GM12878 (cell line): ENCODE data around the gene CHRM4. TPM values are rescaled to one million over a fixed set of nuclear protein-coding genes. Genes with fewer than 3 reads are reported as not detected.

Experiments used
- ATAC-seq: fragments of 200-7000 bp; cut with Tn5 transposase; 3 replicates; pipeline ENCODE4 v1.9.1; 2020; ENCODE audit warnings: mild to moderate bottlenecking, moderate library complexity
- BruUV-seq: library from RNA; stranded (reverse); fragments of 400-500 nt; replicated peaks from 2 replicates; lab custom pipeline; 2021; lab: Mats Ljungman, UMichigan
- CTCF ChIA-PET: fragments of 300-600 bp; sonication (Branson Sonifier 250); formaldehyde crosslinking; extraction: SDS; loops from one replicate; lab custom pipeline; 2021; ENCODE audit warnings: inconsistent platforms; lab: Yijun Ruan, JAX
- POLR2A ChIA-PET: fragments of 350-600 bp; formaldehyde crosslinking; extraction: SDS; loops from one replicate; lab custom pipeline; 2021; ENCODE audit warnings: inconsistent platforms; lab: Charles Lee
- RAD21 ChIA-PET: fragments of 300-600 bp; sonication (Branson Sonifier 250); formaldehyde crosslinking; loops from one replicate; lab custom pipeline; 2023; ENCODE audit warnings: antibody characterized with exemption; ENCODE audit not compliant: unreplicated experiment; lab: Charles Lee
- SMC1A ChIA-PET: fragments of 300-600 bp; sonication (Branson Sonifier 250); formaldehyde crosslinking; loops from one replicate; lab custom pipeline; 2023; ENCODE audit not compliant: unreplicated experiment, uncharacterized antibody; lab: Charles Lee
- DNase-seq: peaks from one replicate; pipeline ENCODE4 v3.0.0-alpha.2; 2011; ENCODE audit warnings: low read depth, low spot score
- FAIRE-seq: peaks from 3 replicates; lab custom pipeline; 2011; peaks lifted over from hg19 to GRCh38; lab: Jason Lieb, UNC
- H2AFZ ChIP-seq: 2 replicates; pipeline ENCODE4 v1.6.0; 2011; ENCODE audit warnings: low read depth, low read length, control low read depth; ENCODE audit not compliant: control insufficient read depth
- H3K27ac ChIP-seq: 2 replicates; pipeline ENCODE4 v1.5.1; 2011; ENCODE audit warnings: control low read depth; ENCODE audit not compliant: control insufficient read depth, insufficient read depth
- H3K27me3 ChIP-seq, 2 experiments: replicated peaks in 1 of 2; 2 replicates each; pipeline versions ENCODE4 v1.6.0 to v1.6.1; 2011; ENCODE audit warnings: low read length in 1 of 2; ENCODE audit not compliant: control insufficient read depth in 2 of 2, insufficient read depth in 2 of 2
- H3K36me3 ChIP-seq, 2 experiments: 2 replicates each; pipeline ENCODE4 v1.5.1; 2011; ENCODE audit warnings: low read length in 1 of 2; ENCODE audit not compliant: control insufficient read depth in 2 of 2, insufficient read depth in 2 of 2
- H3K4me1 ChIP-seq: 2 replicates; pipeline ENCODE4 v1.6.1; 2011; ENCODE audit warnings: mild to moderate bottlenecking, low read length, moderate library complexity, mixed read lengths; ENCODE audit not compliant: control insufficient read depth, insufficient read depth
- H3K4me2 ChIP-seq: 2 replicates; pipeline ENCODE4 v1.6.0; 2011; ENCODE audit warnings: control low read depth; ENCODE audit not compliant: control insufficient read depth, insufficient read depth
- H3K4me3 ChIP-seq: fragments of 200-600 bp; sonication (generic); 2 replicates; pipeline ENCODE4 v1.5.1; 2016
- H3K79me2 ChIP-seq: 2 replicates; pipeline ENCODE4 v1.6.0; 2011; ENCODE audit warnings: low read length; ENCODE audit not compliant: control insufficient read depth, insufficient read depth
- H3K9ac ChIP-seq: 2 replicates; pipeline ENCODE4 v1.8.0; 2011; ENCODE audit warnings: low read length, control low read depth, mixed read lengths; ENCODE audit not compliant: control insufficient read depth, insufficient read depth
- H3K9me3 ChIP-seq: replicated peaks from 3 replicates; pipeline ENCODE4 v1.5.1; 2011; ENCODE audit warnings: mild to moderate bottlenecking, low read length; ENCODE audit not compliant: control insufficient read depth, insufficient read depth
- H4K20me1 ChIP-seq: 2 replicates; pipeline ENCODE4 v1.6.0; 2011; ENCODE audit not compliant: control insufficient read depth, insufficient read depth
- EED ChIP-seq: sonication (generic); IDR thresholded peaks from 2 replicates; pipeline ENCODE4 v1.6.1; 2016; ENCODE audit warnings: antibody characterized with exemption, low read depth
- ETV6 ChIP-seq, 2 experiments: fragments of 450-650 bp in 1 of 2; IDR thresholded peaks in 1 of 2; conservative IDR thresholded peaks in 1 of 2; 2 replicates each; pipeline ENCODE4 v1.6.1; 2014; ENCODE audit warnings: antibody characterized with exemption in 1 of 2, borderline replicate concordance in 1 of 2, low read depth in 1 of 2, mild to moderate bottlenecking in 1 of 2, moderate library complexity in 1 of 2
- NFYA ChIP-seq: IDR thresholded peaks from 2 replicates; pipeline ENCODE4 v1.6.1; 2011; ENCODE audit warnings: low read depth, mild to moderate bottlenecking, low read length, improper control_type of control experiment, borderline replicate concordance
- NFYB ChIP-seq: IDR thresholded peaks from 2 replicates; pipeline ENCODE4 v1.6.1; 2011; ENCODE audit warnings: low read depth, mild to moderate bottlenecking, low read length, improper control_type of control experiment, moderate library complexity; ENCODE audit not compliant: insufficient read depth
- NR2F1 ChIP-seq: fragments of 450-650 bp; conservative IDR thresholded peaks from 2 replicates; pipeline ENCODE4 v1.6.1; 2017; ENCODE audit warnings: mild to moderate bottlenecking
- POLR2A ChIP-seq: IDR thresholded peaks from 2 replicates; pipeline ENCODE4 v1.6.1; 2011; ENCODE audit warnings: low read depth, mild to moderate bottlenecking, low read length
- SP1 ChIP-seq: IDR thresholded peaks from one replicate; pipeline ENCODE4 v1.6.1; 2011; ENCODE audit warnings: low read depth, low read length
- SRF ChIP-seq, 2 experiments: IDR thresholded peaks; 2 replicates each; pipeline ENCODE4 v1.6.1; 2011; ENCODE audit warnings: low read depth in 2 of 2, low read length in 2 of 2, mild to moderate bottlenecking in 1 of 2, moderate library complexity in 1 of 2
- TAF1 ChIP-seq: IDR thresholded peaks from 2 replicates; pipeline ENCODE4 v1.6.1; 2011; ENCODE audit warnings: mild to moderate bottlenecking, low read depth, low read length, borderline replicate concordance
- WGBS: methylation state at CpG from one replicate; pipeline ENCODE4 v1.1.6; 2016; ENCODE audit warnings: low lambda C conversion rate; ENCODE audit not compliant: insufficient replicate concordance, insufficient coverage; ENCODE audit errors: missing lambda C conversion rate; 5-methylcytosine and 5-hydroxymethylcytosine counted together
- in situ Hi-C: fragments of 300-500 bp; cut with MboI; formaldehyde crosslinking; loops from 9 replicates; pipeline ENCODE4 v1.14.3; 2018; ENCODE audit warnings: mixed read lengths
- intact Hi-C: fragments of 100-400 bp; cut with micrococcal nuclease; formaldehyde crosslinking; loops from one replicate; pipeline ENCODE4 v1.14.2; 2022; ENCODE audit not compliant: unreplicated experiment
- polyA plus RNA-seq, 11 experiments: library from polyadenylated mRNA; depleted of rRNA in 4 of 11; unstranded in 6 of 11; stranded (reverse) in 5 of 11; fragments of >200 nt; fragmentation: Nextera tagmentation in 4 of 11; fragmentation: Illumina TruSeq in 1 of 11; extraction: Ambion mirVana in 4 of 11; extraction: Trizol in 1 of 11; gene quantifications; 1 replicate in 1 of 11; 2 replicates in 10 of 11; pipeline versions ENCODE4 v1.2.1 to v1.2.3, GENCODE V29; 2011 to 2016; ENCODE audit warnings: inconsistent platforms in 2 of 11, missing spikeins in 2 of 11, low read depth in 1 of 11
- total RNA-seq, 4 experiments: library from RNA; depleted of rRNA in 3 of 4; stranded (reverse); fragments of >200 nt in 3 of 4; fragmentation: Illumina TruSeq in 1 of 4; extraction: Trizol in 1 of 4; gene quantifications; 2 replicates each; pipeline versions ENCODE4 v1.2.1 to v1.2.3, GENCODE V29; 2013 to 2021
- TF ChIP-seq, protein P1 (sequence below), 3 experiments: IDR thresholded peaks in 2 of 3; conservative IDR thresholded peaks in 1 of 3; 2 replicates each; pipeline ENCODE4 v1.5.1; 2011; ENCODE audit warnings: low read depth in 3 of 3, low read length in 3 of 3, mild to moderate bottlenecking in 3 of 3, control low read depth in 2 of 3, moderate library complexity in 2 of 3, inconsistent platforms in 1 of 3, mixed read lengths in 1 of 3; ENCODE audit not compliant: control insufficient read depth in 2 of 3, insufficient read depth in 1 of 3; ENCODE audit errors: extremely low read depth in 1 of 3
- TF ChIP-seq, protein P2 (sequence below): IDR thresholded peaks from 2 replicates; pipeline ENCODE4 v1.6.1; 2011; ENCODE audit warnings: low read depth, mild to moderate bottlenecking, low read length, moderate library complexity, borderline replicate concordance; ENCODE audit errors: extremely low read depth
- TF ChIP-seq, protein P3 (sequence below): fragments of 450-650 bp; IDR thresholded peaks from 2 replicates; pipeline ENCODE4 v1.6.1; 2016; ENCODE audit warnings: mild to moderate bottlenecking, moderate library complexity, borderline replicate concordance
- TF ChIP-seq, protein P4 (sequence below): fragments of 450-650 bp; IDR thresholded peaks from 2 replicates; pipeline ENCODE4 v1.6.1; 2018; ENCODE audit warnings: borderline replicate concordance, mild to moderate bottlenecking; ENCODE audit not compliant: partially characterized antibody

Gene CHRM4
- total and polyA plus RNA-seq, 10 of the 15 experiments (the other 5 are each of a cell fraction or from before 2014, with no cell fraction given), result 0.12 to 0.23 (median 0.13) TPM; not detected in 7

DNA sequence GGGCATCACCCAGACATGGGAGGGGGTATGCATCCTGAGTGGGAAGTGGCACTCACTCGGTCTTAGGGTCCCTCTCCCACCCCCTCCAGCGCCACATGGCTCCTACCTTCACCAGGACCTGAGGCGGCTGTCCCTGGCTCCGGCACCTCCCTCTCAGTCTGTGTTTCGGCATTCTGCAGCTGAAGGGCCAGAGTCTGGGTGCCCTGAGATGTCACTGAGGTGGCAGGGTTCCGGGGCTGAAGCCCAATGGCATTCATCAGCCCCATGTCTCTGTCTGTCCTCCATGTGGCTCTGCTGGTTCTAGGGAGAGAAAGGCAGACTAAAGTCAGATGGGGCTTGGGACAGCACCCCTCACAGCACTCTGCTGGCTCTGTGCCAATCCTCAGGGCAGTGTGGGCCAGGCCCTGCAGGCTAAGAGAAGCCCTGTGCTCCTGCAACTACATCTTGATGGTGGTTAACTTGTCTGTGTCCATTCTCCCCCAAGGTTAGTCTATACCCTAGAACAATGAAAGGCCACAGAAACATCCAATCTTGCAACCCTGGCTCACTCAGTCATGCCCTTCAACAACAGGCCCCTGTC lies 16.9 kb upstream of the CHRM4 start:
- H2AFZ ChIP-seq, result no peak overlapping the region
- no peak overlapping the region for H3K4me2 ChIP-seq
- no TSS peak for BruUV-seq
- no peaks in the 10 kb centered on the region for H3K79me2 ChIP-seq
- no peaks in the 10 kb centered on the region for H3K4me1 ChIP-seq
- H4K20me1 ChIP-seq, result no peaks in the 10 kb centered on the region; the same call in 1 of the 2 replicates
- H3K9ac ChIP-seq, result no peak overlapping the region
- CTCF ChIA-PET, result interaction anchor here (0.7 to 2.6 kb wide), 5 partner anchors 81 to 313 kb away, joined by 3 to 12 read pairs (median 5); no protein-coding TSS in a partner anchor
- no peaks in the 10 kb centered on the region for H3K9me3 ChIP-seq
- WGBS, result 97% methylated on average over 6 of the region's 6 CpGs
- ATAC-seq (no peak), DNase-seq (no peak), FAIRE-seq (no peak)
- RAD21 ChIA-PET, result interaction anchor here (0.5 to 2.2 kb wide), 5 partner anchors 29 to 153 kb away, joined by 3 to 8 read pairs (median 3); no protein-coding TSS in a partner anchor
- POLR2A ChIA-PET, result interaction anchor here (0.7 to 1.6 kb wide), 3 partner anchors 81 to 107 kb away, joined by 3 read pairs; no protein-coding TSS in a partner anchor
- in situ Hi-C loops, result no loop called here
- H3K27me3 ChIP-seq, result no peaks in the 10 kb centered on the region
- no peak overlapping the region for H3K4me3 ChIP-seq
- H3K27ac ChIP-seq, result no peak overlapping the region
- intact Hi-C loops, result no loop called here
- H3K36me3 ChIP-seq, result peaks cover 14 to 18% of the 10 kb centered on the region in 2 experiments
- SMC1A ChIA-PET, result interaction anchor here (1.3 to 1.5 kb wide), 3 partner anchors 11 to 31 kb away, joined by 3 to 4 read pairs (median 3); no protein-coding TSS in a partner anchor
- no peak for TF ChIP-seq EED
- TF ChIP-seq ETV6 (conservative IDR thresholded peaks at IDR 0.05 in 1 of 2, IDR thresholded peaks at IDR 0.05 in 1 of 2; ENCODE audit: borderline replicate concordance in 1 of 2, low read depth in 1 of 2), result no peak
- TF ChIP-seq, protein P1, sequence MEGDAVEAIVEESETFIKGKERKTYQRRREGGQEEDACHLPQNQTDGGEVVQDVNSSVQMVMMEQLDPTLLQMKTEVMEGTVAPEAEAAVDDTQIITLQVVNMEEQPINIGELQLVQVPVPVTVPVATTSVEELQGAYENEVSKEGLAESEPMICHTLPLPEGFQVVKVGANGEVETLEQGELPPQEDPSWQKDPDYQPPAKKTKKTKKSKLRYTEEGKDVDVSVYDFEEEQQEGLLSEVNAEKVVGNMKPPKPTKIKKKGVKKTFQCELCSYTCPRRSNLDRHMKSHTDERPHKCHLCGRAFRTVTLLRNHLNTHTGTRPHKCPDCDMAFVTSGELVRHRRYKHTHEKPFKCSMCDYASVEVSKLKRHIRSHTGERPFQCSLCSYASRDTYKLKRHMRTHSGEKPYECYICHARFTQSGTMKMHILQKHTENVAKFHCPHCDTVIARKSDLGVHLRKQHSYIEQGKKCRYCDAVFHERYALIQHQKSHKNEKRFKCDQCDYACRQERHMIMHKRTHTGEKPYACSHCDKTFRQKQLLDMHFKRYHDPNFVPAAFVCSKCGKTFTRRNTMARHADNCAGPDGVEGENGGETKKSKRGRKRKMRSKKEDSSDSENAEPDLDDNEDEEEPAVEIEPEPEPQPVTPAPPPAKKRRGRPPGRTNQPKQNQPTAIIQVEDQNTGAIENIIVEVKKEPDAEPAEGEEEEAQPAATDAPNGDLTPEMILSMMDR (IDR thresholded peaks at IDR 0.05 in 2 of 3, conservative IDR thresholded peaks at IDR 0.05 in 1 of 3; ENCODE audit: control insufficient read depth in 2 of 3, extremely low read depth in 1 of 3, insufficient read depth in 1 of 3, low read depth in 3 of 3, low read length in 3 of 3), result no peak
- no peak for TF ChIP-seq SP1
- no peak for TF ChIP-seq NR2F1
- TF ChIP-seq, protein P2, sequence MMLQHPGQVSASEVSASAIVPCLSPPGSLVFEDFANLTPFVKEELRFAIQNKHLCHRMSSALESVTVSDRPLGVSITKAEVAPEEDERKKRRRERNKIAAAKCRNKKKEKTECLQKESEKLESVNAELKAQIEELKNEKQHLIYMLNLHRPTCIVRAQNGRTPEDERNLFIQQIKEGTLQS, result no peak
- no peak for TF ChIP-seq NFYA
- TF ChIP-seq TAF1, result no peak
- no peak for TF ChIP-seq NFYB
- TF ChIP-seq SRF (IDR thresholded peaks at IDR 0.05; ENCODE audit: low read depth in 2 of 2, low read length in 2 of 2), result no peak
- TF ChIP-seq, protein P3, sequence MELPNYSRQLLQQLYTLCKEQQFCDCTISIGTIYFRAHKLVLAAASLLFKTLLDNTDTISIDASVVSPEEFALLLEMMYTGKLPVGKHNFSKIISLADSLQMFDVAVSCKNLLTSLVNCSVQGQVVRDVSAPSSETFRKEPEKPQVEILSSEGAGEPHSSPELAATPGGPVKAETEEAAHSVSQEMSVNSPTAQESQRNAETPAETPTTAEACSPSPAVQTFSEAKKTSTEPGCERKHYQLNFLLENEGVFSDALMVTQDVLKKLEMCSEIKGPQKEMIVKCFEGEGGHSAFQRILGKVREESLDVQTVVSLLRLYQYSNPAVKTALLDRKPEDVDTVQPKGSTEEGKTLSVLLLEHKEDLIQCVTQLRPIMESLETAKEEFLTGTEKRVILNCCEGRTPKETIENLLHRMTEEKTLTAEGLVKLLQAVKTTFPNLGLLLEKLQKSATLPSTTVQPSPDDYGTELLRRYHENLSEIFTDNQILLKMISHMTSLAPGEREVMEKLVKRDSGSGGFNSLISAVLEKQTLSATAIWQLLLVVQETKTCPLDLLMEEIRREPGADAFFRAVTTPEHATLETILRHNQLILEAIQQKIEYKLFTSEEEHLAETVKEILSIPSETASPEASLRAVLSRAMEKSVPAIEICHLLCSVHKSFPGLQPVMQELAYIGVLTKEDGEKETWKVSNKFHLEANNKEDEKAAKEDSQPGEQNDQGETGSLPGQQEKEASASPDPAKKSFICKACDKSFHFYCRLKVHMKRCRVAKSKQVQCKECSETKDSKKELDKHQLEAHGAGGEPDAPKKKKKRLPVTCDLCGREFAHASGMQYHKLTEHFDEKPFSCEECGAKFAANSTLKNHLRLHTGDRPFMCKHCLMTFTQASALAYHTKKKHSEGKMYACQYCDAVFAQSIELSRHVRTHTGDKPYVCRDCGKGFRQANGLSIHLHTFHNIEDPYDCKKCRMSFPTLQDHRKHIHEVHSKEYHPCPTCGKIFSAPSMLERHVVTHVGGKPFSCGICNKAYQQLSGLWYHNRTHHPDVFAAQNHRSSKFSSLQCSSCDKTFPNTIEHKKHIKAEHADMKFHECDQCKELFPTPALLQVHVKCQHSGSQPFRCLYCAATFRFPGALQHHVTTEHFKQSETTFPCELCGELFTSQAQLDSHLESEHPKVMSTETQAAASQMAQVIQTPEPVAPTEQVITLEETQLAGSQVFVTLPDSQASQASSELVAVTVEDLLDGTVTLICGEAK, result no peak
- TF ChIP-seq, protein P4, sequence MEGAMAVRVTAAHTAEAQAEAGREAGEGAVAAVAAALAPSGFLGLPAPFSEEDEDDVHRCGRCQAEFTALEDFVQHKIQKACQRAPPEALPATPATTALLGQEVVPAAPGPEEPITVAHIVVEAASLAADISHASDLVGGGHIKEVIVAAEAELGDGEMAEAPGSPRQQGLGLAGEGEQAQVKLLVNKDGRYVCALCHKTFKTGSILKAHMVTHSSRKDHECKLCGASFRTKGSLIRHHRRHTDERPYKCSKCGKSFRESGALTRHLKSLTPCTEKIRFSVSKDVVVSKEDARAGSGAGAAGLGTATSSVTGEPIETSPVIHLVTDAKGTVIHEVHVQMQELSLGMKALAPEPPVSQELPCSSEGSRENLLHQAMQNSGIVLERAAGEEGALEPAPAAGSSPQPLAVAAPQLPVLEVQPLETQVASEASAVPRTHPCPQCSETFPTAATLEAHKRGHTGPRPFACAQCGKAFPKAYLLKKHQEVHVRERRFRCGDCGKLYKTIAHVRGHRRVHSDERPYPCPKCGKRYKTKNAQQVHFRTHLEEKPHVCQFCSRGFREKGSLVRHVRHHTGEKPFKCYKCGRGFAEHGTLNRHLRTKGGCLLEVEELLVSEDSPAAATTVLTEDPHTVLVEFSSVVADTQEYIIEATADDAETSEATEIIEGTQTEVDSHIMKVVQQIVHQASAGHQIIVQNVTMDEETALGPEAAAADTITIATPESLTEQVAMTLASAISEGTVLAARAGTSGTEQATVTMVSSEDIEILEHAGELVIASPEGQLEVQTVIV, result no peak
- TF ChIP-seq POLR2A, result no peak
